PC-3 (cell line): Measurements from ENCODE around the gene DCDC2B. TPM values are rescaled to one million over a fixed set of nuclear protein-coding genes. Genes with fewer than 3 reads are reported as not detected.

Experiments used
- ATAC-seq: fragments of 200-7000 bp; cut with Tn5 transposase; 2 replicates; pipeline ENCODE4 v1.9.1; 2020; ENCODE audit warnings: mild to moderate bottlenecking, moderate library complexity
- BruUV-seq: library from RNA; stranded (reverse); fragments of 400-500 nt; replicated peaks from 2 replicates; lab custom pipeline; 2021; lab: Mats Ljungman, UMichigan
- CTCF ChIA-PET: fragments of 300-600 bp; sonication (Branson Sonifier 250); formaldehyde crosslinking; loops from one replicate; lab custom pipeline; 2022; ENCODE audit warnings: antibody characterized with exemption; lab: Charles Lee
- POLR2A ChIA-PET: fragments of 300-600 bp; sonication (Branson Sonifier 250); formaldehyde crosslinking; loops from one replicate; lab custom pipeline; 2022; ENCODE audit warnings: antibody characterized with exemption; ENCODE audit not compliant: unreplicated experiment; lab: Charles Lee
- DNase-seq: peaks from one replicate; pipeline ENCODE4 v3.0.0-alpha.2; 2015
- H2AFZ ChIP-seq: fragments of 300-600 bp; sonication (generic); 2 replicates; pipeline ENCODE4 v1.6.0; 2016; ENCODE audit warnings: antibody characterized with exemption, low read length
- H3F3A ChIP-seq: fragments of 300-600 bp; sonication (generic); one replicate; pipeline ENCODE4 v1.6.0; 2017; ENCODE audit warnings: antibody characterized with exemption, low read length, control low read depth, mild to moderate bottlenecking; ENCODE audit not compliant: unreplicated experiment
- H3K27ac ChIP-seq: fragments of 300-600 bp; sonication (generic); 2 replicates; pipeline ENCODE4 v1.5.1; 2016; ENCODE audit warnings: mild to moderate bottlenecking, low read length
- H3K27me3 ChIP-seq: fragments of 300-600 bp; sonication (generic); 2 replicates; pipeline ENCODE4 v1.6.1; 2016; ENCODE audit warnings: low read length, mixed read lengths
- H3K36me3 ChIP-seq: fragments of 300-600 bp; sonication (generic); 2 replicates; pipeline ENCODE4 v1.6.1; 2016; ENCODE audit warnings: low read depth, mixed run types, low read length, mixed read lengths
- H3K4me1 ChIP-seq: fragments of 300-600 bp; sonication (generic); 2 replicates; pipeline ENCODE4 v1.5.1; 2016; ENCODE audit warnings: low read length; ENCODE audit not compliant: insufficient read depth
- H3K4me2 ChIP-seq: fragments of 300-600 bp; sonication (generic); 2 replicates; pipeline ENCODE4 v1.6.0; 2016; ENCODE audit warnings: low read length
- H3K4me3 ChIP-seq: fragments of 300-600 bp; sonication (generic); 2 replicates; pipeline ENCODE4 v1.5.1; 2016; ENCODE audit warnings: mild to moderate bottlenecking, low read length, mixed read lengths
- H3K79me2 ChIP-seq: fragments of 300-600 bp; sonication (generic); 2 replicates; pipeline ENCODE4 v1.6.1; 2017; ENCODE audit warnings: low read length, mixed read lengths
- H3K9ac ChIP-seq: fragments of 300-600 bp; sonication (generic); 2 replicates; pipeline ENCODE4 v1.6.0; 2016; ENCODE audit warnings: mild to moderate bottlenecking, low read length
- H3K9me2 ChIP-seq: fragments of 300-600 bp; sonication (generic); replicated peaks from 2 replicates; pipeline ENCODE4 v1.6.1; 2016; ENCODE audit warnings: mixed run types, low read length, mixed read lengths
- H3K9me3 ChIP-seq: fragments of 300-600 bp; sonication (generic); 2 replicates; pipeline ENCODE4 v1.6.1; 2016; ENCODE audit warnings: low read length, mixed read lengths
- H4K20me1 ChIP-seq: fragments of 300-600 bp; sonication (generic); 2 replicates; pipeline ENCODE4 v1.6.1; 2016; ENCODE audit warnings: low read length, mixed read lengths
- CTCF ChIP-seq: fragments of 300-600 bp; sonication (generic); conservative IDR thresholded peaks from 2 replicates; pipeline ENCODE4 v1.5.1; 2017; ENCODE audit warnings: antibody characterized with exemption, low read depth, mild to moderate bottlenecking, low read length
- EZH2 ChIP-seq: fragments of 300-600 bp; sonication (generic); IDR thresholded peaks from one replicate; pipeline ENCODE4 v1.6.1; 2017; ENCODE audit warnings: antibody characterized with exemption, mild to moderate bottlenecking, low read length; ENCODE audit not compliant: unreplicated experiment
- EZH2phosphoT487 ChIP-seq: fragments of 300-600 bp; sonication (generic); IDR thresholded peaks from 2 replicates; pipeline ENCODE4 v1.6.1; 2018; ENCODE audit warnings: mild to moderate bottlenecking, antibody characterized with exemption, low read length, borderline replicate concordance
- intact Hi-C: fragments of 100-400 bp; cut with micrococcal nuclease; formaldehyde crosslinking; loops from 2 replicates; pipeline ENCODE4 v1.9.0; 2023
- total RNA-seq: library from RNA; depleted of rRNA; stranded (reverse); fragments of >200 nt; gene quantifications from 2 replicates; pipeline ENCODE4 v1.2.3, GENCODE V29; 2014

The DCDC2B gene
- total RNA-seq, 1 experiment from 2014 or later = not detected

DNA sequence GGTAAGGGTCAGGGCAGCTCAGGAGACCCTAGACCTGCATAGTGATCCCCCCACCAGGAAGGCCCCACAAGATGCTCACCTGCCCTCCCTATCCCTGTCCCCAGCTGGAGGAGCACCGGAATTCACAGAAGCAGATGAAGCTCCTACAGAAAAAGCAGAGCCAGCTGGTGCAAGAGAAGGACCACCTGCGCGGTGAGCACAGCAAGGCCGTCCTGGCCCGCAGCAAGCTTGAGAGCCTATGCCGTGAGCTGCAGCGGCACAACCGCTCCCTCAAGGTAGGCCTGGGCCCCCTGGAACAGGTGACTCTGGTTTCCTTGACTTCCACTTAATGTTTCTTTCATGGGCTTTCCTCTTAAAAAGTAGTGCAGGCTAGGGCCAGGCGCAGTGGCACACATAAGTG is 21.0 kb upstream of the DCDC2B start:
- no peak for TF ChIP-seq CTCF
- no peak for TF ChIP-seq EZH2phosphoT487
- no peak for TF ChIP-seq EZH2
- CTCF ChIA-PET = no interaction called here
- BruUV-seq = no TSS peak
- DNase-seq (no peak), ATAC-seq (no peak)
- Histone ChIP-seq H3F3A (no peaks in the 10 kb centered on the region), H3K36me3 (peaks cover 74% of the 10 kb centered on the region), H3K9ac (no peak overlapping the region), H3K27me3 (no peaks in the 10 kb centered on the region), H3K4me2 (no peak overlapping the region), H3K4me1 (no peaks in the 10 kb centered on the region), H4K20me1 (no peaks in the 10 kb centered on the region; the same call in 1 of the 2 replicates), H3K9me2 (no peaks in the 10 kb centered on the region), H3K4me3 (no peak overlapping the region), H3K79me2 (peaks cover 42% of the 10 kb centered on the region), H3K9me3 (no peaks in the 10 kb centered on the region), H3K27ac (no peak overlapping the region), H2AFZ (no peak overlapping the region)
- POLR2A ChIA-PET = interaction anchor here (0.6 kb wide), 1 partner anchor 175 kb away, joined by 3 read pairs; no protein-coding TSS in a partner anchor
- intact Hi-C loops = no loop called here

GRCh38 chr1:32192220-32192948 is 16.5 kb upstream of the DCDC2B start:
- H4K20me1 ChIP-seq = no peaks in the 10 kb centered on the region
- H3K27me3 ChIP-seq = no peaks in the 10 kb centered on the region
- intact Hi-C loops = no loop called here
- H2AFZ ChIP-seq = no peak overlapping the region
- no peak for TF ChIP-seq EZH2
- no peaks in the 10 kb centered on the region for H3K9me3 ChIP-seq
- no peak overlapping the region for H3K4me2 ChIP-seq
- no peak overlapping the region for H3K4me3 ChIP-seq
- 0 out of 2 replicates have a peak, but pooled peaks cover 4% of the 10 kb centered on the region for H3K79me2 ChIP-seq
- BruUV-seq = no TSS peak
- H3F3A ChIP-seq = no peaks in the 10 kb centered on the region
- no peak overlapping the region for H3K9ac ChIP-seq
- H3K4me1 ChIP-seq = no peaks in the 10 kb centered on the region
- no peak for DNase-seq
- ChIA-PET POLR2A (no interaction called here), CTCF (no interaction called here)
- ATAC-seq = no peak
- peaks cover 86% of the 10 kb centered on the region for H3K36me3 ChIP-seq
- H3K9me2 ChIP-seq = no peaks in the 10 kb centered on the region
- H3K27ac ChIP-seq = no peak overlapping the region

- Histone ChIP-seq H3K4me2 (no peak overlapping the region), H3K9me3 (no peaks in the 10 kb centered on the region), H3F3A (no peaks in the 10 kb centered on the region), H3K27ac (no peak overlapping the region), H3K9ac (no peak overlapping the region), H3K9me2 (no peaks in the 10 kb centered on the region), H3K27me3 (no peaks in the 10 kb centered on the region), H4K20me1 (no peaks in the 10 kb centered on the region), H3K4me3 (no peak overlapping the region), H3K4me1 (peaks cover 3% of the 10 kb centered on the region), H2AFZ (no peak overlapping the region), H3K36me3 (peaks cover 65% of the 10 kb centered on the region), H3K79me2 (no peaks in the 10 kb centered on the region)
- BruUV-seq = no TSS peak
- DNase-seq = no peak
- CTCF ChIA-PET = no interaction called here
- POLR2A ChIA-PET = no interaction called here
- no peak for ATAC-seq
- no peak for TF ChIP-seq EZH2phosphoT487
- TF ChIP-seq EZH2 = no peak
- TF ChIP-seq CTCF = no peak
- intact Hi-C loops = no loop called here
Observed at GRCh38 chr1:32194984-32195383, 13.9 kb upstream of the DCDC2B start.
